Hepatocyte (in vitro differentiated cells): ENCODE results near the gene PCDH9.

Experiments used
- EZH2 ChIP-seq: fragments of 200-600 bp; sonication (generic); IDR thresholded peaks from 2 replicates; pipeline ENCODE4 v1.6.1; 2016; ENCODE audit warnings: antibody characterized with exemption, mild to moderate bottlenecking, borderline replicate concordance
- TF ChIP-seq, protein P1 (sequence below): fragments of 200-600 bp; sonication (generic); IDR thresholded peaks from 2 replicates; pipeline ENCODE4 v1.5.1; 2016; ENCODE audit warnings: antibody characterized with exemption, mild to moderate bottlenecking; ENCODE audit not compliant: poor library complexity

DNA sequence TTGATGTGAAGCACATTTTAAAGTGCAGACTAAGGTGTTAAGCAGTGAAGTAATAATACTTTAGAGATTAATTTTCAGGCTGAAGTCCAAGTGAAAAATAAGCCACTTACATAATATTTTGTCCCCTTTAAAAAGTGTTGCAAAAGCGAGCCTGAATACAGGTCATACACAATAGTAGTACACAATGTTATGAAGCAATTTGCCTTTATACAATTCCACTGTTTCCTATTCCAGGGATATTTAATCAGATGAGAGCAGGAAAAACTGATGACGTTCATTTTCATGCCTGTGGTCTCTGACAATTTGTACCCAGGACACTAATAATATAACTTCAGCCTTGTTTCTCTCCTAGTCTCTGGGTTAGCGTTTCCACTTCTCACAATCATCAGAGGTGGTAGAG lies 916.7 kb downstream of the PCDH9 start:
- TF ChIP-seq EZH2, result no peak
- TF ChIP-seq, protein P1, sequence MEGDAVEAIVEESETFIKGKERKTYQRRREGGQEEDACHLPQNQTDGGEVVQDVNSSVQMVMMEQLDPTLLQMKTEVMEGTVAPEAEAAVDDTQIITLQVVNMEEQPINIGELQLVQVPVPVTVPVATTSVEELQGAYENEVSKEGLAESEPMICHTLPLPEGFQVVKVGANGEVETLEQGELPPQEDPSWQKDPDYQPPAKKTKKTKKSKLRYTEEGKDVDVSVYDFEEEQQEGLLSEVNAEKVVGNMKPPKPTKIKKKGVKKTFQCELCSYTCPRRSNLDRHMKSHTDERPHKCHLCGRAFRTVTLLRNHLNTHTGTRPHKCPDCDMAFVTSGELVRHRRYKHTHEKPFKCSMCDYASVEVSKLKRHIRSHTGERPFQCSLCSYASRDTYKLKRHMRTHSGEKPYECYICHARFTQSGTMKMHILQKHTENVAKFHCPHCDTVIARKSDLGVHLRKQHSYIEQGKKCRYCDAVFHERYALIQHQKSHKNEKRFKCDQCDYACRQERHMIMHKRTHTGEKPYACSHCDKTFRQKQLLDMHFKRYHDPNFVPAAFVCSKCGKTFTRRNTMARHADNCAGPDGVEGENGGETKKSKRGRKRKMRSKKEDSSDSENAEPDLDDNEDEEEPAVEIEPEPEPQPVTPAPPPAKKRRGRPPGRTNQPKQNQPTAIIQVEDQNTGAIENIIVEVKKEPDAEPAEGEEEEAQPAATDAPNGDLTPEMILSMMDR, result no peak
